Measurements from ENCODE around the gene KCNE4.

KCNE4 gene

GRCh38 chr2:223051693-223052289 lies at the start of gene KCNE4:
Gene KCNE4 (plus strand): TSS chr2:223052190. CDS start chr2:223052831, 641 bp downstream.
- DNase-seq = no peak
- no peak within 1 kb of the TSS for H3K4me2 ChIP-seq (ENCODE audit: low read depth, low read length)
- no peaks in the 10 kb centered on the region for H4K20me1 ChIP-seq (ENCODE audit: insufficient read depth, low read length)
- TF ChIP-seq CTCF (IDR thresholded peaks at IDR 0.05; ENCODE audit: low read length) = no peak
- no peak for TF ChIP-seq EZH2 (optimal IDR thresholded peaks at IDR 0.05; ENCODE audit: low read depth, low read length)
- TF ChIP-seq EZH2phosphoT487 (IDR thresholded peaks at IDR 0.05; ENCODE audit: low read length) = no peak
- no peaks in the 10 kb centered on the region for H3K4me1 ChIP-seq (ENCODE audit: low read length)
- no peak within 1 kb of the TSS for H3K9ac ChIP-seq (ENCODE audit: low read length)
- no peak within 1 kb of the TSS for H2AFZ ChIP-seq (ENCODE audit: low read length)
- H3K27ac ChIP-seq (ENCODE audit: low read length) = no peak within 1 kb of the TSS
- no peaks in the 10 kb centered on the region for H3K79me2 ChIP-seq (ENCODE audit: low read length)
- H3K4me3 ChIP-seq (ENCODE audit: low read length) = no peak within 1 kb of the TSS
- no peaks in the 10 kb centered on the region for H3K36me3 ChIP-seq (replicated peaks; ENCODE audit: insufficient read depth, low read length)
- no peaks in the 10 kb centered on the region for H3K9me2 ChIP-seq (replicated peaks; ENCODE audit: insufficient read depth, low read length)
- H3F3A ChIP-seq (ENCODE audit: insufficient read depth, low read length) = no peaks in the 10 kb centered on the region
- no peaks in the 10 kb centered on the region for H3K9me3 ChIP-seq (replicated peaks; ENCODE audit: insufficient read depth, low read length)
- H3K27me3 ChIP-seq (replicated peaks; ENCODE audit: insufficient read depth, low read length) = no peaks in the 10 kb centered on the region

- no peaks in the 10 kb centered on the region for H3F3A ChIP-seq (ENCODE audit: insufficient read depth, low read length)
Measured at GRCh38 chr2:223003191-223003590, 48.8 kb upstream of the KCNE4 start.

GRCh38 chr2:223005496-223005895 lies 46.5 kb upstream of the KCNE4 start:
- Histone ChIP-seq H3K27ac (ENCODE audit: low read length) (no peak overlapping the region), H3K4me1 (ENCODE audit: low read length) (no peaks in the 10 kb centered on the region), H3K36me3 (replicated peaks; ENCODE audit: insufficient read depth, low read length) (no peaks in the 10 kb centered on the region), H3K9me2 (replicated peaks; ENCODE audit: insufficient read depth, low read length) (no peaks in the 10 kb centered on the region), H2AFZ (ENCODE audit: low read length) (no peak overlapping the region), H3K4me3 (ENCODE audit: low read length) (no peak overlapping the region), H3K4me2 (ENCODE audit: low read depth, low read length) (no peak overlapping the region), H3K9ac (ENCODE audit: low read length) (no peak overlapping the region), H3K79me2 (ENCODE audit: low read length) (no peaks in the 10 kb centered on the region), H3F3A (ENCODE audit: insufficient read depth, low read length) (no peaks in the 10 kb centered on the region), H4K20me1 (ENCODE audit: insufficient read depth, low read length) (no peaks in the 10 kb centered on the region), H3K27me3 (replicated peaks; ENCODE audit: insufficient read depth, low read length) (no peaks in the 10 kb centered on the region), H3K9me3 (replicated peaks; ENCODE audit: insufficient read depth, low read length) (no peaks in the 10 kb centered on the region)
- no peak for DNase-seq
- no peak for TF ChIP-seq EZH2phosphoT487 (IDR thresholded peaks at IDR 0.05; ENCODE audit: low read length)
- TF ChIP-seq CTCF (IDR thresholded peaks at IDR 0.05; ENCODE audit: low read length) = no peak
- TF ChIP-seq EZH2 (optimal IDR thresholded peaks at IDR 0.05; ENCODE audit: low read depth, low read length) = no peak

More at GRCh38 chr2:223003191-223003590, 48.8 kb upstream of the KCNE4 start:
- H3K4me1 ChIP-seq (ENCODE audit: low read length) = no peaks in the 10 kb centered on the region
- H4K20me1 ChIP-seq (ENCODE audit: insufficient read depth, low read length) = no peaks in the 10 kb centered on the region
- no peak for DNase-seq
- H3K27ac ChIP-seq (ENCODE audit: low read length) = no peak overlapping the region
- no peak overlapping the region for H2AFZ ChIP-seq (ENCODE audit: low read length)
- TF ChIP-seq EZH2 (optimal IDR thresholded peaks at IDR 0.05; ENCODE audit: low read depth, low read length) (no peak), EZH2phosphoT487 (IDR thresholded peaks at IDR 0.05; ENCODE audit: low read length) (no peak), CTCF (IDR thresholded peaks at IDR 0.05; ENCODE audit: low read length) (no peak)
- H3K4me3 ChIP-seq (ENCODE audit: low read length) = no peak overlapping the region
- no peak overlapping the region for H3K4me2 ChIP-seq (ENCODE audit: low read depth, low read length)
- no peaks in the 10 kb centered on the region for H3K9me2 ChIP-seq (replicated peaks; ENCODE audit: insufficient read depth, low read length)
- no peaks in the 10 kb centered on the region for H3K9me3 ChIP-seq (replicated peaks; ENCODE audit: insufficient read depth, low read length)
- no peak overlapping the region for H3K9ac ChIP-seq (ENCODE audit: low read length)
- no peaks in the 10 kb centered on the region for H3K36me3 ChIP-seq (replicated peaks; ENCODE audit: insufficient read depth, low read length)
- H3K27me3 ChIP-seq (replicated peaks; ENCODE audit: insufficient read depth, low read length) = no peaks in the 10 kb centered on the region
- no peaks in the 10 kb centered on the region for H3K79me2 ChIP-seq (ENCODE audit: low read length)
